Gastrocnemius medialis (tissue), 4 donors: ENCODE results near the gene UCK2.

Experiments used
- POLR2A ChIP-seq, 2 donors: fragments of 450-650 bp; IDR thresholded peaks; one replicate each; pipeline ENCODE4 v1.6.1; 2017; ENCODE audit warnings: antibody characterized with exemption in 2 of 2, mild to moderate bottlenecking in 2 of 2, moderate library complexity in 2 of 2
- TF ChIP-seq, protein P1 (sequence below), 5 experiments: fragments of 450-650 bp in 3 of 5; fragments of 200-600 bp in 2 of 5; sonication (generic) in 2 of 5; IDR thresholded peaks in 4 of 5; conservative IDR thresholded peaks in 1 of 5; 1 replicate in 4 of 5; 2 replicates in 1 of 5; pipeline ENCODE4 v1.5.1; 2016 to 2019; ENCODE audit warnings: antibody characterized with exemption in 5 of 5, mild to moderate bottlenecking in 3 of 5, moderate library complexity in 3 of 5

DNA sequence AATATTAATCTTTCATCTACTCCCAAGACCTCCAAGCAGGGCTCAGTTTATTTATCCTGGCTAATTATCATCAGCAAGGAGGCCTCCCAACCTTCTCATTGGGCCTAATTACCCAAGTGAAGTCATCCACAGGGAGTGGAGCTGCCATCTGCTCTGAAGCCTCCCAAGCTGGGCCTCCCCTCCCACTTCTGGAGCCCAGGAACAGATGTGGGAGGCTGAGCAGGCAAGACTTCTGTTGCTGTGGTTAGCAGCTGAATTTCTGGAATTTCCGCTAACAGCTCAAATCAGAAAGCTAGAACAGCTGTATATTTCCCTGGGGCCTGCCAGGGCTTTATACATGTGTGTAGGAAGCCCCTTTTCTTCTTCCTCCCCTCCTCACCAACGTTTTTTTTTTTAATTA is 127.5 kb downstream of the UCK2 start:
- TF ChIP-seq, protein P1, sequence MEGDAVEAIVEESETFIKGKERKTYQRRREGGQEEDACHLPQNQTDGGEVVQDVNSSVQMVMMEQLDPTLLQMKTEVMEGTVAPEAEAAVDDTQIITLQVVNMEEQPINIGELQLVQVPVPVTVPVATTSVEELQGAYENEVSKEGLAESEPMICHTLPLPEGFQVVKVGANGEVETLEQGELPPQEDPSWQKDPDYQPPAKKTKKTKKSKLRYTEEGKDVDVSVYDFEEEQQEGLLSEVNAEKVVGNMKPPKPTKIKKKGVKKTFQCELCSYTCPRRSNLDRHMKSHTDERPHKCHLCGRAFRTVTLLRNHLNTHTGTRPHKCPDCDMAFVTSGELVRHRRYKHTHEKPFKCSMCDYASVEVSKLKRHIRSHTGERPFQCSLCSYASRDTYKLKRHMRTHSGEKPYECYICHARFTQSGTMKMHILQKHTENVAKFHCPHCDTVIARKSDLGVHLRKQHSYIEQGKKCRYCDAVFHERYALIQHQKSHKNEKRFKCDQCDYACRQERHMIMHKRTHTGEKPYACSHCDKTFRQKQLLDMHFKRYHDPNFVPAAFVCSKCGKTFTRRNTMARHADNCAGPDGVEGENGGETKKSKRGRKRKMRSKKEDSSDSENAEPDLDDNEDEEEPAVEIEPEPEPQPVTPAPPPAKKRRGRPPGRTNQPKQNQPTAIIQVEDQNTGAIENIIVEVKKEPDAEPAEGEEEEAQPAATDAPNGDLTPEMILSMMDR (IDR thresholded peaks at IDR 0.05 in 4 of 5, conservative IDR thresholded peaks at IDR 0.05 in 1 of 5) = no peak
- no peak for TF ChIP-seq POLR2A (IDR thresholded peaks at IDR 0.05)
